GM12801 (cell line): ENCODE data around the gene BDH1.

Source experiments
- CTCF ChIP-seq: IDR thresholded peaks from one replicate; pipeline ENCODE4 v1.5.1; 2011; ENCODE audit warnings: control low read depth; ENCODE audit not compliant: insufficient read length; ENCODE audit errors: extremely low read depth

The BDH1 gene

GRCh38 chr3:197468866-197469382 is 86.8 kb downstream of the BDH1 start:
- no peak for TF ChIP-seq CTCF

- TF ChIP-seq CTCF: no peak
Measured at GRCh38 chr3:197468167-197468566, 87.6 kb downstream of the BDH1 start.

GRCh38 chr3:197466586-197467399 is 89.0 kb downstream of the BDH1 start:
- TF ChIP-seq CTCF: no peak

GRCh38 chr3:197465996-197466549 is 89.7 kb downstream of the BDH1 start:
- TF ChIP-seq CTCF: no peak

GRCh38 chr3:197465197-197465995 is 90.4 kb downstream of the BDH1 start:
- TF ChIP-seq CTCF: no peak

GRCh38 chr3:197464794-197465193 is 91.0 kb downstream of the BDH1 start:
- no peak for TF ChIP-seq CTCF

GRCh38 chr3:197463279-197463678 is 92.5 kb downstream of the BDH1 start:
- TF ChIP-seq CTCF: no peak
